SU-DHL-6 (cell line): ENCODE data around the gene SLC25A39.

Source experiments
- H2AFZ ChIP-seq: fragments of 200-600 bp; sonication (generic); 2 replicates; pipeline ENCODE4 v1.6.1; 2014; ENCODE audit warnings: low read depth, mild to moderate bottlenecking, moderate library complexity, mixed read lengths, antibody characterized with exemption, low read length; ENCODE audit not compliant: severe bottlenecking
- H3F3A ChIP-seq: fragments of 200-600 bp; shearing (Covaris generic); 2 replicates; pipeline ENCODE4 v1.6.0; 2016; ENCODE audit warnings: antibody characterized with exemption, mild to moderate bottlenecking; ENCODE audit not compliant: insufficient read depth
- H3K27ac ChIP-seq: fragments of 200-600 bp; sonication (generic); 2 replicates; pipeline ENCODE4 v1.5.1; 2016; ENCODE audit warnings: low read depth, mild to moderate bottlenecking, low read length, moderate library complexity, mixed read lengths
- H3K27me3 ChIP-seq: fragments of 200-600 bp; sonication (generic), shearing (Covaris generic); 2 replicates; pipeline ENCODE4 v1.6.0; 2014; ENCODE audit warnings: mild to moderate bottlenecking, low read length
- H3K36me3 ChIP-seq: fragments of 200-600 bp; sonication (generic); 2 replicates; pipeline ENCODE4 v1.6.1; 2014; ENCODE audit warnings: mild to moderate bottlenecking, low read length, mixed read lengths
- H3K4me2 ChIP-seq: fragments of 300-600, 200-600 bp; shearing (Covaris generic), sonication (generic); 2 replicates; pipeline ENCODE4 v1.6.0; 2014; ENCODE audit warnings: low read length, low read depth, mild to moderate bottlenecking; ENCODE audit not compliant: poor library complexity, severe bottlenecking
- H3K4me3 ChIP-seq: fragments of 200-600 bp; sonication (generic); 2 replicates; pipeline ENCODE4 v1.5.1; 2014; ENCODE audit warnings: antibody characterized with exemption, low read length, mild to moderate bottlenecking, mixed read lengths; ENCODE audit not compliant: insufficient read depth, poor library complexity, severe bottlenecking
- H3K79me2 ChIP-seq: fragments of 200-600 bp; sonication (generic); 2 replicates; pipeline ENCODE4 v1.6.1; 2014; ENCODE audit warnings: mild to moderate bottlenecking, low read length, moderate library complexity; ENCODE audit not compliant: insufficient read depth
- H3K9ac ChIP-seq: fragments of 200-600 bp; sonication (generic); 2 replicates; pipeline ENCODE4 v1.7.0; 2014; ENCODE audit warnings: mild to moderate bottlenecking, low read length
- H3K9me2 ChIP-seq: fragments of 200-600 bp; sonication (generic); replicated peaks from 2 replicates; pipeline ENCODE4 v1.6.1; 2014; ENCODE audit warnings: low read length; ENCODE audit not compliant: insufficient read depth
- H3K9me3 ChIP-seq: fragments of 200-600 bp; sonication (generic); 2 replicates; pipeline ENCODE4 v1.6.1; 2014; ENCODE audit warnings: low read length, mixed read lengths; ENCODE audit not compliant: insufficient read depth
- H4K20me1 ChIP-seq: fragments of 200-600 bp; sonication (generic); 2 replicates; pipeline ENCODE4 v1.6.1; 2014; ENCODE audit warnings: low read depth, mild to moderate bottlenecking, antibody characterized with exemption, low read length, moderate library complexity, mixed read lengths
- EZH2phosphoT487 ChIP-seq: fragments of 200-600 bp; sonication (generic), shearing (Covaris generic); conservative IDR thresholded peaks from 2 replicates; pipeline ENCODE4 v1.6.1; 2018; ENCODE audit warnings: mild to moderate bottlenecking, antibody characterized with exemption, low read length, moderate library complexity, mixed read lengths
- TF ChIP-seq, protein P1 (sequence below): fragments of 200-600 bp; sonication (generic); IDR thresholded peaks from one replicate; pipeline ENCODE4 v1.5.1; 2017; ENCODE audit warnings: antibody characterized with exemption, mild to moderate bottlenecking, low read length, moderate library complexity; ENCODE audit not compliant: insufficient read depth, poor library complexity, severe bottlenecking

The SLC25A39 gene

DNA sequence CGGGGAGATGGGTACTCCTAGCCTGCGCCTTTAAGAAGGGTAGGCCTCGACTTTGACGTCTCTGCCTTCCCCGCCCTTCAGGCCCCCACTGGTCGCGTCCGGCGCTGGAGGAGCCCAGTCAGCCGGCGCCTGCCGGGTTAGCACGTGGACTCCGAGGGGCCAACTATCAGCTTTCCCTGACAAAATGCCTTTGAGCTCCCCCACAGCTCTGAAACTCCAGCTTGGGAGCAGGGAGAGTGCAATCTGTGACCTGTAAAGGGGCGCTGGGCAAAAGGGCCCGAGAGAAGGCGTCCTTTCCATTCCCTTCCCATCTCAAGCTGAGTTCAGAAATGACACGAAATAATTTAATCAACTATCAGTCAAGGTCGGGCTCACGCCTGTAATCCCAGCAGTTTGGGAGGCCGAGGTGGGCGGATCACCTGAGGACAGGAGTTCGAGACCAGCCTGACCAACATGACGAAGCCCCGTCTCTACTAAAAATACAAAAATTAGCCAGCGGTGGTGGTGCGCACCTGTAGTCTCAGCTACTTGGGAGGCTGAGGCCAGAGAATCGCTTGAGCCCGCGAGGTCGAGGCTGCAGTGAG is 2.3 kb upstream of the SLC25A39 start:
- H3K27ac ChIP-seq, result peak overlapping the region; percentile 4; the same call in 1 of the 2 replicates
- peak overlapping the region; percentile 42 for H3K4me3 ChIP-seq
- H3K9me3 ChIP-seq, result no peaks in the 10 kb centered on the region
- H2AFZ ChIP-seq, result no peak overlapping the region
- no peaks in the 10 kb centered on the region for H3K36me3 ChIP-seq
- H3K9ac ChIP-seq, result peak overlapping the region; percentile 76; the same call in 1 of the 2 replicates
- H3K4me2 ChIP-seq, result peak overlapping the region; percentile 51
- peaks cover 26% of the 10 kb centered on the region for H3F3A ChIP-seq
- H4K20me1 ChIP-seq, result no peaks in the 10 kb centered on the region
- no peak for TF ChIP-seq EZH2phosphoT487
- TF ChIP-seq, protein P1, sequence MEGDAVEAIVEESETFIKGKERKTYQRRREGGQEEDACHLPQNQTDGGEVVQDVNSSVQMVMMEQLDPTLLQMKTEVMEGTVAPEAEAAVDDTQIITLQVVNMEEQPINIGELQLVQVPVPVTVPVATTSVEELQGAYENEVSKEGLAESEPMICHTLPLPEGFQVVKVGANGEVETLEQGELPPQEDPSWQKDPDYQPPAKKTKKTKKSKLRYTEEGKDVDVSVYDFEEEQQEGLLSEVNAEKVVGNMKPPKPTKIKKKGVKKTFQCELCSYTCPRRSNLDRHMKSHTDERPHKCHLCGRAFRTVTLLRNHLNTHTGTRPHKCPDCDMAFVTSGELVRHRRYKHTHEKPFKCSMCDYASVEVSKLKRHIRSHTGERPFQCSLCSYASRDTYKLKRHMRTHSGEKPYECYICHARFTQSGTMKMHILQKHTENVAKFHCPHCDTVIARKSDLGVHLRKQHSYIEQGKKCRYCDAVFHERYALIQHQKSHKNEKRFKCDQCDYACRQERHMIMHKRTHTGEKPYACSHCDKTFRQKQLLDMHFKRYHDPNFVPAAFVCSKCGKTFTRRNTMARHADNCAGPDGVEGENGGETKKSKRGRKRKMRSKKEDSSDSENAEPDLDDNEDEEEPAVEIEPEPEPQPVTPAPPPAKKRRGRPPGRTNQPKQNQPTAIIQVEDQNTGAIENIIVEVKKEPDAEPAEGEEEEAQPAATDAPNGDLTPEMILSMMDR, result no peak
- H3K9me2 ChIP-seq, result no peaks in the 10 kb centered on the region
- peaks cover 9% of the 10 kb centered on the region for H3K79me2 ChIP-seq
- H3K27me3 ChIP-seq, result no peaks in the 10 kb centered on the region

DNA sequence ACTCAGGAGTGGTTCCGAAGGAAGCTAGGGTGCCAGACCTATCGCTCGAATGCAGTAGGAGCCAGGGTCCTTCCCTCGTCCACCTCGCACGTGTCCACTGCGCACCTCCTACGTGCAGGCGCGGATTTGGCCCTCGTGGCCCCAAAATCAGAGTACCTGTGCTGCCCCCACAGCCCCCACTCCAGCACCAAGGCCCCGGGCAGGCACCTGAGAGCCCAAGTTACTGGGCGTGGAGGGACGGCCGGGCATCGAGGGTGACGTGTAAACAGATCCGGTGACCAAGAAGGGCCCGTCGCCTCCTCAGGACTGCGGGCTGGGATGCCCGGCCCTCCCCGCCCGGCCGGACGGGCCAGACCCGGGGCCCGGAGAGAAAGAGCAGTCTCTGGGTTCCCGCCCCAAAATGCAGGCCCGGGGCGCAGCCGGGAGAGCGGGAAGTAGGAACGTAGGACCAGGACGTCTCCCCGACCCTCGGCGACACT is 492 bp downstream of the SLC25A39 start:
- H3K4me3 ChIP-seq, result peak overlapping the region; percentile 71
- peaks cover 23% of the 10 kb centered on the region for H3F3A ChIP-seq
- H3K9me3 ChIP-seq, result no peaks in the 10 kb centered on the region
- peaks cover 9% of the 10 kb centered on the region for H3K79me2 ChIP-seq
- H3K27me3 ChIP-seq, result no peaks in the 10 kb centered on the region
- H2AFZ ChIP-seq, result no peak overlapping the region
- H3K36me3 ChIP-seq, result no peaks in the 10 kb centered on the region
- H4K20me1 ChIP-seq, result no peaks in the 10 kb centered on the region
- H3K9me2 ChIP-seq, result no peaks in the 10 kb centered on the region
- TF ChIP-seq, protein P1, result no peak
- peak overlapping the region; percentile 17; the same call in 1 of the 2 replicates for H3K27ac ChIP-seq
- peak overlapping the region; percentile 76 for H3K9ac ChIP-seq
- peak overlapping the region; percentile 92 for H3K4me2 ChIP-seq

DNA sequence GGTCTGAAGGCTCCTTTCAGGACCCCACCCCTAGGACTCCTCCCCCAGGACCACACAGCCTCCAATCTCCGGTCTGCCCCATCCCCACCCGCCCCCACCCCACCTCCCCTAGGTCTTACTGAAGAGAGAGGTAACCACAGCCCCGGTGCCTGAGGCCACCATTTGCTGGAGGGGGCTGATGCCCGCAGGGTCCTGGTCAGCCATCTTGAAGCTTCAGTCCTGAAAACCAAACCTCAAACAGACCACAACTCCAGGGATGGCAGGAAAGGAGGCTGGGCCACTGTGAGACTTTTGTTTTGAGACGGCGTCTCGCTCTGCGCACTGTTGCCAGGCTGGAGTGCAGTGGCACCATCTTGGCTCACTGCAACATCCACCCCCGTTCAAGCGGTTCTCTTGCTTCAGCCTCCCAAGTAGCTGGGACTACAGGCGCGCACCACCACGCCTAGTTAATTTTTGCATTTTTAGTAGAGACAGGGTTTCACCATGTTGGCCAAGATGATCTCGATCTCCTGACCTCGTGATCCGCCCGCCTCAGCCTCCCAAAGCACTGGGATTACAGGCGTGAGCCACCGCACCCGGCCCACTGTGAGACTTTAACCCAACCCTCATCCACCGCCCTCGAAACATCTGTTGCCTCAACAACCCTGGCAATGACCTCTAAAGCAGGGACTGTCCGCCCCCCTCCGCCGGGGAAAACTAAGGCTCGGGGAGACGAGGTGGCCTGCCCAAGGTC is 1.1 kb downstream of the SLC25A39 start:
- Histone ChIP-seq H3K9me2 (no peaks in the 10 kb centered on the region), H3K27me3 (no peaks in the 10 kb centered on the region), H4K20me1 (no peaks in the 10 kb centered on the region), H2AFZ (no peak overlapping the region), H3K9ac (peak overlapping the region; percentile 76), H3K4me2 (peak overlapping the region; percentile 92), H3K4me3 (peak overlapping the region; percentile 71), H3K9me3 (no peaks in the 10 kb centered on the region), H3F3A (peaks cover 20% of the 10 kb centered on the region), H3K27ac (no peak overlapping the region), H3K79me2 (peaks cover 9% of the 10 kb centered on the region), H3K36me3 (no peaks in the 10 kb centered on the region)
- TF ChIP-seq, protein P1, result no peak
- no peak for TF ChIP-seq EZH2phosphoT487
